Tibial nerve (tissue), 4 donors: Measurements from ENCODE around the gene EPHX1. TPM values are rescaled to one million over a fixed set of nuclear protein-coding genes. Genes with fewer than 3 reads are reported as not detected.
"Not testable (repeated sequence)": the region's sequence is repeated elsewhere in the genome, so short reads cannot be mapped to it uniquely, and the experiment has no call there.

ENCODE experiments used
- DNase-seq, 2 donors: peaks; one replicate each; pipeline ENCODE4 v3.0.0-alpha.2; 2019; ENCODE audit warnings: low spot score in 2 of 2
- H3K27ac ChIP-seq, 4 donors: fragments of 200-600 bp; sonication (generic) in 3 of 4; one replicate each; pipeline ENCODE4 v1.5.1; 2017 to 2019; ENCODE audit warnings: mild to moderate bottlenecking in 1 of 4
- H3K27me3 ChIP-seq, 2 donors: fragments of 200-600 bp; sonication (generic) in 1 of 2; one replicate each; pipeline versions ENCODE4 v1.5.1 to v1.6.0; 2017 to 2019
- H3K36me3 ChIP-seq, 3 donors: fragments of 200-600 bp; sonication (generic); one replicate each; pipeline ENCODE4 v1.5.1; 2018 to 2019
- H3K4me1 ChIP-seq, 4 donors: fragments of 200-600 bp; sonication (generic) in 3 of 4; one replicate each; pipeline ENCODE4 v1.5.1; 2017 to 2019
- H3K4me3 ChIP-seq, 4 donors: fragments of 200-600 bp; sonication (generic) in 3 of 4; one replicate each; pipeline ENCODE4 v1.5.1; 2017 to 2019; ENCODE audit warnings: mild to moderate bottlenecking in 1 of 4, moderate library complexity in 1 of 4
- H3K9me3 ChIP-seq, 4 donors: fragments of 200-600 bp; sonication (generic) in 3 of 4; one replicate each; pipeline ENCODE4 v1.5.1; 2017 to 2019
- EP300 ChIP-seq, 2 donors: sonication (generic); formaldehyde crosslinking; IDR thresholded peaks; one replicate each; pipeline ENCODE4 v1.6.1; 2017; ENCODE audit warnings: antibody characterized with exemption in 2 of 2, mild to moderate bottlenecking in 1 of 2
- POLR2A ChIP-seq, 2 donors: fragments of 450-650 bp; IDR thresholded peaks; one replicate each; pipeline ENCODE4 v1.6.1; 2017; ENCODE audit warnings: antibody characterized with exemption in 2 of 2, mild to moderate bottlenecking in 2 of 2, moderate library complexity in 2 of 2
- WGBS, 2 donors: methylation state at CpG; one replicate each; pipeline ENCODE4 v1.1.5; 2018; 5-methylcytosine and 5-hydroxymethylcytosine counted together
- total RNA-seq, 4 donors: library from RNA; depleted of rRNA; stranded (reverse); fragments of >200 nt; gene quantifications; one replicate each; pipeline ENCODE4 v1.1.0, GENCODE V29; 2016
- TF ChIP-seq, protein P1 (sequence below), 5 experiments: fragments of 200-600 bp in 3 of 5; fragments of 450-650 bp in 2 of 5; sonication (generic) in 3 of 5; IDR thresholded peaks; one replicate each; pipeline ENCODE4 v1.5.1; 2016 to 2019; ENCODE audit warnings: antibody characterized with exemption in 5 of 5, mild to moderate bottlenecking in 3 of 5, moderate library complexity in 2 of 5

Gene EPHX1
- total RNA-seq, 4 donors from 2014 or later = 80.1 to 203 (median 133) TPM

DNA sequence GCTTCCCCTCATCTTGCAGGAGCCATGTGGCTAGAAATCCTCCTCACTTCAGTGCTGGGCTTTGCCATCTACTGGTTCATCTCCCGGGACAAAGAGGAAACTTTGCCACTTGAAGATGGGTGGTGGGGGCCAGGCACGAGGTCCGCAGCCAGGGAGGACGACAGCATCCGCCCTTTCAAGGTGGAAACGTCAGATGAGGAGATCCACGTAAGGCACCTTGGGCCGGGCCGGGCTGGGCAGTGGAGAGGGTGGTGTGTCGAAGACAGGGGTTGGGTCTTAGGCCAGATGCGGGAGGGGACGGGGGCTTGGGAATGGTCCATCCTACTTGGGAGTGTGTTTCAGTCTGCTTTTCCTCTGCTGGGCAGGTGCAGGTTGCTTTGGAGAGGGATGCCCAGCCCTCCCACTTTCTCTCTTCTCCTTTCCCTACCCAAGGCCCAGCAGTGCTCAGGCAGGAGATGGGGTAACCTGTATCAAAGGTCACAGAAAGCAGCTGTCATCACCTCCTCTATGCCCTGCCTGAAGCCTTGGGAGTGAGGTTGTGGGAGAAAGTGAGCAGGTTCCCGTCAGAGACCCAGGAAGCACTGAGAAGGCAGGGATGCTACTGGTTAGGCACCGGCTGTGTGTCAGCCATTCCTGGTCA is 18.9 kb downstream of the EPHX1 start:
- Histone ChIP-seq H3K4me3 (no peak overlapping the region), H3K36me3 (peaks cover 0 to 53% (median 9%) of the 10 kb centered on the region in 3 donors), H3K27ac (no peak overlapping the region), H3K4me1 (peaks cover 0 to 30% (median 19%) of the 10 kb centered on the region in 4 donors), H3K27me3 (no peaks in the 10 kb centered on the region), H3K9me3 (no peaks in the 10 kb centered on the region)
- no peak for DNase-seq
- 88 to 92% methylated on average over 13 to 14 of the region's 14 CpGs for WGBS, 2 donors
- no peak for TF ChIP-seq POLR2A (IDR thresholded peaks at IDR 0.05)
- TF ChIP-seq, protein P1, sequence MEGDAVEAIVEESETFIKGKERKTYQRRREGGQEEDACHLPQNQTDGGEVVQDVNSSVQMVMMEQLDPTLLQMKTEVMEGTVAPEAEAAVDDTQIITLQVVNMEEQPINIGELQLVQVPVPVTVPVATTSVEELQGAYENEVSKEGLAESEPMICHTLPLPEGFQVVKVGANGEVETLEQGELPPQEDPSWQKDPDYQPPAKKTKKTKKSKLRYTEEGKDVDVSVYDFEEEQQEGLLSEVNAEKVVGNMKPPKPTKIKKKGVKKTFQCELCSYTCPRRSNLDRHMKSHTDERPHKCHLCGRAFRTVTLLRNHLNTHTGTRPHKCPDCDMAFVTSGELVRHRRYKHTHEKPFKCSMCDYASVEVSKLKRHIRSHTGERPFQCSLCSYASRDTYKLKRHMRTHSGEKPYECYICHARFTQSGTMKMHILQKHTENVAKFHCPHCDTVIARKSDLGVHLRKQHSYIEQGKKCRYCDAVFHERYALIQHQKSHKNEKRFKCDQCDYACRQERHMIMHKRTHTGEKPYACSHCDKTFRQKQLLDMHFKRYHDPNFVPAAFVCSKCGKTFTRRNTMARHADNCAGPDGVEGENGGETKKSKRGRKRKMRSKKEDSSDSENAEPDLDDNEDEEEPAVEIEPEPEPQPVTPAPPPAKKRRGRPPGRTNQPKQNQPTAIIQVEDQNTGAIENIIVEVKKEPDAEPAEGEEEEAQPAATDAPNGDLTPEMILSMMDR (IDR thresholded peaks at IDR 0.05) = no peak
- no peak for TF ChIP-seq EP300 (IDR thresholded peaks at IDR 0.05)

GRCh38 chr1:225830841-225831240 is 20.9 kb downstream of the EPHX1 start:
- WGBS, 2 donors = 89 to 93% methylated on average over 6 of the region's 6 CpGs

GRCh38 chr1:225834417-225835329 is 24.7 kb downstream of the EPHX1 start:
- H3K4me1 ChIP-seq = peaks cover 0 to 22% (median 6%) of the 10 kb centered on the region in 4 donors
- H3K4me3 ChIP-seq = no peak overlapping the region
- peak in 1 of 2 donors; percentile 80 for TF ChIP-seq EP300 (IDR thresholded peaks at IDR 0.05)
- TF ChIP-seq, protein P1 (IDR thresholded peaks at IDR 0.05) = no peak
- H3K36me3 ChIP-seq = peaks cover 0 to 70% (median 9%) of the 10 kb centered on the region in 3 donors
- 63 to 71% methylated on average over 7 of the region's 7 CpGs for WGBS, 2 donors
- no peaks in the 10 kb centered on the region for H3K27me3 ChIP-seq
- peak overlapping the region in 2 of 4 donors; percentile 61 to 77 for H3K27ac ChIP-seq
- no peaks in the 10 kb centered on the region for H3K9me3 ChIP-seq
- peak; percentile 44 to 75 for DNase-seq

More at GRCh38 chr1:225830841-225831240, 20.9 kb downstream of the EPHX1 start:
- Histone ChIP-seq H3K9me3 (no peaks in the 10 kb centered on the region), H3K4me1 (peaks cover 0 to 28% (median 10%) of the 10 kb centered on the region in 4 donors), H3K4me3 (no peak overlapping the region), H3K27ac (no peak overlapping the region), H3K27me3 (no peaks in the 10 kb centered on the region), H3K36me3 (peaks cover 0 to 53% (median 9%) of the 10 kb centered on the region in 3 donors)
- TF ChIP-seq EP300 (IDR thresholded peaks at IDR 0.05) = no peak
- TF ChIP-seq POLR2A (IDR thresholded peaks at IDR 0.05) = no peak
- TF ChIP-seq, protein P1 (IDR thresholded peaks at IDR 0.05) = no peak
- no peak for DNase-seq

DNA sequence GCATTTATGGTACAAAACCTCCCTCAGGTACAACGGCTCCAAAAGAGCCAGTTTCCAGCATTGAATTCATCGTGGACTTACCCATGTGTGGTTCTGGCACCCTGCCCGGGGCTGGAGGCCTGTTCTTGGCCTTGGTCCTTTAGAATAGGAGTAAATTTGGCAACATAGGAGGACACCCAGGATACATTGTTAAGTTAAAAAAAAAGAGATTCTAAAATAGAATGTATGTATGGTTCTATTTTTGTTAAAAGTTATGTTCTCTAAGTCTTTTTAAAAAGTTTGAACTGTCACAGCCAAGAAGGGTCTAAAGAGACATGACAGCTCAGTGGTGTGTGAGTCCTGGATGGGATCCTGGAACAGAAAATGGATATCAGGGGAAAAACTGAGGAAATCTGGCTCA is 25.9 kb downstream of the EPHX1 start:
- peak; percentile 54 to 60 for DNase-seq
- H3K4me3 ChIP-seq = no peak overlapping the region
- H3K27me3 ChIP-seq = no peaks in the 10 kb centered on the region
- peaks cover 0 to 22% (median 6%) of the 10 kb centered on the region in 4 donors for H3K4me1 ChIP-seq
- H3K9me3 ChIP-seq = no peaks in the 10 kb centered on the region
- TF ChIP-seq EP300 (IDR thresholded peaks at IDR 0.05) = no peak
- TF ChIP-seq POLR2A (IDR thresholded peaks at IDR 0.05) = no peak
- TF ChIP-seq, protein P1 (IDR thresholded peaks at IDR 0.05) = no peak
- peak overlapping the region in 2 of 4 donors; percentile 15 to 49 for H3K27ac ChIP-seq
- peaks cover 0 to 70% (median 9%) of the 10 kb centered on the region in 3 donors for H3K36me3 ChIP-seq
- 41 to 58% methylated on average over 3 of the region's 3 CpGs for WGBS, 2 donors

DNA sequence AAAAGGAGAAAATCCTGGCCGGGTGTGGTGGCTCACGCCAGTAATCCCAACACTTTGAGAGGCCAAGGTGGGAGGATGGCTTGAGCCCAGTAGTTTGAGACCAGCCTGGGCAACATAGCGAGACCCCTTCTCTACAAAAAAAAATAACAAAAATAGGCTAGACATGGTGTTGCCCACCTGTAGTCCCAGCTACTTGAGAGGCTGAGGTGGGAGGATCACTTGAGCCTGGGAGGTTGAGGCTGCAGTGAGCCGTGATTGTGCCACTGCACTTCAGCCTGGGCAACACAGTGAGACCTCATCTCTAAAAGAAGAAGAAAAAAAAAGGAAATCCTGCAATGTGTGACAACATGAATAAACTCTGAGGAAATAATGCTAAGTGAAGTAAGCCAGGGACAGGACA is 26.4 kb downstream of the EPHX1 start:
- H3K4me1 ChIP-seq = peaks cover 0 to 22% (median 6%) of the 10 kb centered on the region in 4 donors
- DNase-seq, H3K27me3 ChIP-seq, H3K4me3 ChIP-seq, H3K9me3 ChIP-seq: not testable (repeated sequence)
- H3K36me3 ChIP-seq = peaks cover 0 to 69% (median 9%) of the 10 kb centered on the region in 3 donors
- peak overlapping the region in 2 of 4 donors; percentile 15 to 49 for H3K27ac ChIP-seq
- WGBS, 2 donors = 84% methylated on average over 4 of the region's 4 CpGs
